Glutamatergic neuron (in vitro differentiated cells): ENCODE results near the gene FPGS. TPM values are rescaled to one million over a fixed set of nuclear protein-coding genes. Genes with fewer than 3 reads are reported as not detected.

ENCODE experiments used
- DNase-seq: peaks from one replicate; pipeline ENCODE4 v3.0.0; 2022
- H3K27ac Mint-ChIP-seq: one replicate; pipeline ENCODE4 v1.8.0; 2020; ENCODE audit warnings: mild to moderate bottlenecking, mixed read lengths, inconsistent platforms; ENCODE audit not compliant: unreplicated experiment
- H3K27me3 Mint-ChIP-seq: one replicate; pipeline ENCODE4 v1.8.0; 2020; ENCODE audit warnings: mild to moderate bottlenecking, moderate library complexity, mixed read lengths, inconsistent platforms; ENCODE audit not compliant: unreplicated experiment
- H3K36me3 Mint-ChIP-seq: one replicate; pipeline ENCODE4 v1.8.0; 2020; ENCODE audit warnings: mild to moderate bottlenecking, mixed read lengths, inconsistent platforms; ENCODE audit not compliant: unreplicated experiment
- H3K4me1 Mint-ChIP-seq: one replicate; pipeline ENCODE4 v1.8.0; 2020; ENCODE audit warnings: mild to moderate bottlenecking, low read depth, mixed read lengths, inconsistent platforms; ENCODE audit not compliant: unreplicated experiment
- H3K4me3 Mint-ChIP-seq: one replicate; pipeline ENCODE4 v1.8.0; 2020; ENCODE audit warnings: mild to moderate bottlenecking, mixed read lengths, inconsistent platforms; ENCODE audit not compliant: unreplicated experiment
- H3K9me3 Mint-ChIP-seq: one replicate; pipeline ENCODE4 v1.8.0; 2020; ENCODE audit warnings: mild to moderate bottlenecking, moderate library complexity, mixed read lengths, inconsistent platforms; ENCODE audit not compliant: unreplicated experiment
- total RNA-seq: library from RNA; stranded (reverse); fragmentation: NEBNext Ultra II Directional; extraction: Animal tissue kit (Norgen Biotek cat#: 25700); gene quantifications from one replicate; pipeline ENCODE4 v1.2.1, GENCODE V29; 2021; ENCODE audit not compliant: unreplicated experiment
- TF ChIP-seq, protein P1 (sequence below): fragments of 200-600 bp; sonication (generic); IDR thresholded peaks from one replicate; pipeline ENCODE4 v1.5.0; 2021; ENCODE audit not compliant: partially characterized antibody, unreplicated experiment

Gene FPGS
- total RNA-seq, 1 donor from 2014 or later = 44.2 TPM

DNA sequence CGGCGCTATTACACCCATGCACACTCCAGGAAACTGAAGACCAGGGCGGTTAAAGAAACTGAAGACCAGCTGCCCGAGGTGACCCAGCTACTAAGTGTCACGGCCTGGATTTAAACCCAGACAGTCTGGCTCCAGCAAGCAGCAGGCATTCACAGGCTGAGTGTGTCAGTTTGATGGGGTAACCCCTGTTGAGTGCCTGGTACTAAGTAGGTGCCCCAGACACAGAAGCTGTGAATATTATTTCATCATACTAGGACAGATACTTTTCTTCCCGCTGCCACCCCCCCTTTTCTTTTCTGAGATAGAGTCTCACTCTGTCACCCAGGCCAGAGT, 44.5 kb downstream of the FPGS start:
- Mint-ChIP-seq H3K36me3 (peaks cover 15% of the 10 kb centered on the region), H3K4me1 (no peaks in the 10 kb centered on the region), H3K9me3 (peaks cover 6% of the 10 kb centered on the region), H3K4me3 (no peak overlapping the region), H3K27me3 (peaks cover 3% of the 10 kb centered on the region), H3K27ac (no peak overlapping the region)
- DNase-seq = no peak
- TF ChIP-seq, protein P1, sequence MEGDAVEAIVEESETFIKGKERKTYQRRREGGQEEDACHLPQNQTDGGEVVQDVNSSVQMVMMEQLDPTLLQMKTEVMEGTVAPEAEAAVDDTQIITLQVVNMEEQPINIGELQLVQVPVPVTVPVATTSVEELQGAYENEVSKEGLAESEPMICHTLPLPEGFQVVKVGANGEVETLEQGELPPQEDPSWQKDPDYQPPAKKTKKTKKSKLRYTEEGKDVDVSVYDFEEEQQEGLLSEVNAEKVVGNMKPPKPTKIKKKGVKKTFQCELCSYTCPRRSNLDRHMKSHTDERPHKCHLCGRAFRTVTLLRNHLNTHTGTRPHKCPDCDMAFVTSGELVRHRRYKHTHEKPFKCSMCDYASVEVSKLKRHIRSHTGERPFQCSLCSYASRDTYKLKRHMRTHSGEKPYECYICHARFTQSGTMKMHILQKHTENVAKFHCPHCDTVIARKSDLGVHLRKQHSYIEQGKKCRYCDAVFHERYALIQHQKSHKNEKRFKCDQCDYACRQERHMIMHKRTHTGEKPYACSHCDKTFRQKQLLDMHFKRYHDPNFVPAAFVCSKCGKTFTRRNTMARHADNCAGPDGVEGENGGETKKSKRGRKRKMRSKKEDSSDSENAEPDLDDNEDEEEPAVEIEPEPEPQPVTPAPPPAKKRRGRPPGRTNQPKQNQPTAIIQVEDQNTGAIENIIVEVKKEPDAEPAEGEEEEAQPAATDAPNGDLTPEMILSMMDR = no peak

DNA sequence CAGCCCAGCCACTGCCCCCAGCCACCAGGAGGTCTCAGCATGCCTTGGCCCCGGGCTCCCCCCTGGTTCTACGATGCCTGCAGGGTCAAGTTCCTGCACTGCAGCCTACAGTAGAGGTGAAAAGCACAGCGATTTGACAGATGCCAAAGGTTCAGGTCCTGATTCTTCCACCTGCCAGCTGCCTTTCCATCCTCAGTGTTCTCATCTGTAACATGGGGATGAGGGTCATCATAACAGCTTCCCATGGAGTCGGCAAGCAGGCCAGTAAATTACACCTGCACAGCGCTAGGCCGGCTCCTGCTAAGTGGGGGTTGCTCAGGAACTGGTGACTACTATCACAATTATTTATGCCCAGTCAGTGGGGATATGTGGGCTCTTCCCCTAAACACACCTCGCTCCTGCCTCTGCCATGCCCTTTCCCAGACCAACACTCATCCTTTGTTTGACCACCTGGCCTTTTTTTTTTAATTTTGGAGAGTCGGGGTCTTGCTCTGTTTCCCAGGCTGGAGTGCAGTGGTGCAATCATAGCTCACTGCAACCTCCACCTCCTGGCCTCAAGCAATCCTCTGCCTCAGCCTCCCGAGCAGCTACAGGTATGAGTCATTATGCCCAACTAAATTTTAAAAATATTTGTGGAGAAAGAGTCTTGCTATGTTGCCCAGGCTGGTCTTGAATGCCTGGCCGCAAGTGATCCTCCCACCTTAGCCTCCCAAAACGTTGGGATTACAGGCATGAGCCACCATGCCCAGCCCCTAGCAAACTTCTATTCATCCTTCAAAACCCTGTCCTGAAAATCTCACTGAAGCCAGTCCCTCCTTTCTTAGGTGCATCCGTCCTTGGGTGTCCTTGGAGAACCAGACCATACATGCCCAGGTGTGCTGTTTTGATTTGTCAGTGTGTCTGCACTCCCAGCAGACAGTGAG, 45.4 kb downstream of the FPGS start:
- no peak overlapping the region for H3K27ac Mint-ChIP-seq
- no peaks in the 10 kb centered on the region for H3K4me1 Mint-ChIP-seq
- no peak for DNase-seq
- H3K9me3 Mint-ChIP-seq = peaks cover 6% of the 10 kb centered on the region
- peaks cover 3% of the 10 kb centered on the region for H3K27me3 Mint-ChIP-seq
- H3K36me3 Mint-ChIP-seq = peaks cover 15% of the 10 kb centered on the region
- TF ChIP-seq, protein P1 = no peak
- no peak overlapping the region for H3K4me3 Mint-ChIP-seq

DNA sequence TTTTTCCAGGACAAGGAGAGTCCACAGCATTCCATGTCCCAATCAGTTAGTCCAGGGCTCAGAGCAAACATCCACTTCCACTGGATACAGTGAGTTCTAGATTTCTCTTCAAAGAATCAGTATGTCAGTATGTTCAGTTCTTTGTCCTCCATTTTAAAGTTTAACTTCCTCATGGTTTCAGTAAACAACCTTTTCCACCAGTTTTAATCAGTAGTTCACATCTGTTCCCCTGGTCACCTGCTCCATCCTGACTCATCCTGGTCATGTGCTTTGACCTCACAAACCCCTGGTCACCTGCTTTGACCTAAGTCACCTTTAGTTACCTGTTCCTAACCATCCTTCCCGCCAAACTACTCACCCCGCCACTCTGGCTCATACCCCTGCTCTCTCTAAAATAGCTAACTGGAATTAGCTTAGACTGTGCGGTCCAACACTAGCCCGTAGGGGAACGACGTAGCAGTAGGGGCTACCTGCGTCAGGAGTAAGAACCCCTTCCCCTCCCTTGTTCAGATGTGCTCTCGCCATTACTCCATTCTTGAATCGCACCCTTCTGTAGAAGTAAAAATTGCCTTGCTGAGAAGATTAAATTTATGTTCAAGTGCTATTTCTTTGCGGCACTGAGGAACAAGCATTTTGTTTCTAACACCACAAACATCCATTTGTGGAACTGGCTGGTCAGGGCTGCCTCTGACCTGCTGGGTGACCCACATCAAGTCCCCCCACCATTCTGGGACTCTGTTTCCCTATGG, 46.2 kb downstream of the FPGS start:
- TF ChIP-seq, protein P1 = no peak

DNA sequence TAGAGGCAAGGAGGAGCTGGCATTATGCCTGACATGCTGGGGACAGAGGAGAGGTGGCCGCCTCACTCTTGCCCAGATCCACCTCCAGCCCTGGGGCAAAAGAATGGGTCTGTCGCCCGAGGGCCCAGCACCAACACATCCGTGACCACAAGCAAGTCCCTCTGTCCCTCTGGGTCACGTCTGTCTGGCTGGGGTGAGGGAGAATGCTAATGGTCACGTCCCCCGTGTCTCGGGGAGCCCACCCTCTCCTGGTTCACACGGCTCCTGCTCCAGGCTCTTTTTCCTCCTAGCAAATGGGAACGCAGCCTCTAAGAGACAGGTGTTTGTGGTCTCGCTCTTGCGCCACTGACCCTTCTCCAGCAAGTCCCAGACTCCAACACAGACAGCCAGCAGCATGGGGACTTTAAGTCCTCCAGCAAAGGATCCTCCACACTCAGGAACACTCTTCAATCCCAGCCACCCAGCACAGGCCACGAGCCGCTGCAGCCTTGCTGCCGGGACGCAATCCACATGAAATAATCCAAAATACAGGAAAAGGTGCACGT, 47.7 kb downstream of the FPGS start:
- no peak overlapping the region for H3K27ac Mint-ChIP-seq
- peaks cover 3% of the 10 kb centered on the region for H3K27me3 Mint-ChIP-seq
- H3K9me3 Mint-ChIP-seq = peaks cover 6% of the 10 kb centered on the region
- no peak for DNase-seq
- no peak overlapping the region for H3K4me3 Mint-ChIP-seq
- peaks cover 15% of the 10 kb centered on the region for H3K36me3 Mint-ChIP-seq
- TF ChIP-seq, protein P1 = no peak
- H3K4me1 Mint-ChIP-seq = no peaks in the 10 kb centered on the region

More for the DNA sequence above, 46.2 kb downstream of the FPGS start:
- peaks cover 6% of the 10 kb centered on the region for H3K9me3 Mint-ChIP-seq
- peaks cover 15% of the 10 kb centered on the region for H3K36me3 Mint-ChIP-seq
- H3K4me1 Mint-ChIP-seq = no peaks in the 10 kb centered on the region
- peaks cover 3% of the 10 kb centered on the region for H3K27me3 Mint-ChIP-seq
- no peak for DNase-seq
- H3K27ac Mint-ChIP-seq = no peak overlapping the region
- H3K4me3 Mint-ChIP-seq = peak overlapping the region; percentile 3
